Neuronal stem cell (in vitro differentiated cells): ENCODE results near the gene WFS1.

Source experiments
- DNase-seq: peaks from one replicate; pipeline ENCODE4 v3.0.0-alpha.2; 2013; ENCODE audit warnings: low spot score
- H2AFZ ChIP-seq: one replicate; pipeline ENCODE4 v1.6.1; 2013; ENCODE audit warnings: mild to moderate bottlenecking, low read length, inconsistent platforms
- H2AK5ac ChIP-seq: 2 replicates; pipeline ENCODE4 v1.6.1; 2013; ENCODE audit warnings: low read depth, mild to moderate bottlenecking, inconsistent platforms, low read length, moderate library complexity, mixed read lengths
- H2BK120ac ChIP-seq: 2 replicates; pipeline ENCODE4 v1.6.1; 2013; ENCODE audit warnings: low read depth, mild to moderate bottlenecking, inconsistent platforms, low read length, moderate library complexity, mixed read lengths
- H2BK12ac ChIP-seq: one replicate; pipeline ENCODE4 v1.6.1; 2013; ENCODE audit warnings: low read length, inconsistent platforms
- H2BK15ac ChIP-seq: 2 replicates; pipeline ENCODE4 v1.6.1; 2013; ENCODE audit warnings: mild to moderate bottlenecking, low read length, inconsistent platforms, mixed read lengths
- H2BK5ac ChIP-seq: one replicate; pipeline ENCODE4 v1.6.1; 2013; ENCODE audit warnings: inconsistent platforms, mild to moderate bottlenecking, low read length, moderate library complexity
- H3K14ac ChIP-seq: one replicate; pipeline ENCODE4 v1.6.1; 2013; ENCODE audit warnings: low read length, inconsistent platforms
- H3K18ac ChIP-seq: 2 replicates; pipeline ENCODE4 v1.6.1; 2013; ENCODE audit warnings: low read length, inconsistent platforms
- H3K23ac ChIP-seq: 2 replicates; pipeline ENCODE4 v1.6.1; 2013; ENCODE audit warnings: low read depth, mild to moderate bottlenecking, mixed read lengths, low read length, inconsistent platforms; ENCODE audit not compliant: poor library complexity
- H3K27ac ChIP-seq: replicated peaks from 3 replicates; pipeline ENCODE4 v1.5.1; 2013; ENCODE audit warnings: low read length, inconsistent platforms
- H3K27me3 ChIP-seq, 3 experiments: 2 replicates each; pipeline ENCODE4 v1.6.1; 2013; ENCODE audit warnings: low read length in 3 of 3, mild to moderate bottlenecking in 2 of 3, inconsistent platforms in 1 of 3, low read depth in 1 of 3, mixed read lengths in 1 of 3, moderate library complexity in 1 of 3; ENCODE audit not compliant: control insufficient read depth in 3 of 3, insufficient read depth in 3 of 3
- H3K36me3 ChIP-seq, 2 donors: replicated peaks in 1 of 2; 2 replicates each; pipeline ENCODE4 v1.6.1; 2013; ENCODE audit warnings: low read length in 2 of 2; ENCODE audit not compliant: control insufficient read depth in 2 of 2, insufficient read depth in 2 of 2
- H3K4ac ChIP-seq: 2 replicates; pipeline ENCODE4 v1.6.1; 2013; ENCODE audit warnings: inconsistent platforms, mild to moderate bottlenecking, low read length, moderate library complexity
- H3K4me1 ChIP-seq, 2 donors: 1 replicate in 1 of 2; 2 replicates in 1 of 2; pipeline ENCODE4 v1.6.1; 2013; ENCODE audit warnings: low read length in 2 of 2, low read depth in 1 of 2; ENCODE audit not compliant: control insufficient read depth in 2 of 2, insufficient read depth in 1 of 2
- H3K4me2 ChIP-seq: one replicate; pipeline ENCODE4 v1.6.1; 2013; ENCODE audit warnings: mild to moderate bottlenecking, low read length, inconsistent platforms; ENCODE audit not compliant: insufficient read depth, poor library complexity, severe bottlenecking
- H3K4me3 ChIP-seq, 2 donors: 2 replicates each; pipeline ENCODE4 v1.5.1; 2013; ENCODE audit warnings: low read length in 2 of 2, mild to moderate bottlenecking in 2 of 2, inconsistent platforms in 1 of 2, moderate library complexity in 1 of 2
- H3K79me1 ChIP-seq: one replicate; pipeline ENCODE4 v1.6.1; 2013; ENCODE audit warnings: low read depth, mild to moderate bottlenecking, inconsistent platforms, low read length, moderate library complexity
- H3K9ac ChIP-seq: one replicate; pipeline ENCODE4 v1.6.1; 2013; ENCODE audit warnings: mild to moderate bottlenecking, low read depth, low read length, inconsistent platforms; ENCODE audit not compliant: poor library complexity
- H3K9me3 ChIP-seq, 2 donors: replicated peaks in 1 of 2; 2 replicates each; pipeline versions ENCODE3 to v1.6.1; 2013; ENCODE audit warnings: low read length in 2 of 2, mild to moderate bottlenecking in 2 of 2, inconsistent platforms in 1 of 2, low read depth in 1 of 2, mixed read lengths in 1 of 2, moderate library complexity in 1 of 2; ENCODE audit not compliant: control insufficient read depth in 2 of 2, insufficient read depth in 1 of 2
- H4K8ac ChIP-seq: one replicate; pipeline ENCODE4 v1.6.1; 2013; ENCODE audit warnings: low read depth, mild to moderate bottlenecking, inconsistent platforms, low read length, moderate library complexity
- H4K91ac ChIP-seq: one replicate; pipeline ENCODE4 v1.6.1; 2013; ENCODE audit warnings: low read length, low read depth, mild to moderate bottlenecking, inconsistent platforms; ENCODE audit not compliant: poor library complexity
- WGBS, 2 donors: extraction: QIAGEN DNeasy Blood & Tissue Kit; methylation state at CpG; one replicate each; pipeline ENCODE4 v1.1.7; 2013; ENCODE audit warnings: missing lambda C conversion rate in 2 of 2, mixed read lengths in 1 of 2; ENCODE audit not compliant: insufficient read length in 2 of 2, insufficient replicate concordance in 1 of 2; ENCODE audit errors: extremely low coverage in 2 of 2; 5-methylcytosine and 5-hydroxymethylcytosine counted together

Gene WFS1

GRCh38 chr4:6332042-6332668 is 62.5 kb downstream of the WFS1 start:
- H3K36me3 ChIP-seq = no peaks in the 10 kb centered on the region
- no peak overlapping the region for H2BK120ac ChIP-seq
- H3K23ac ChIP-seq = peak overlapping the region; percentile 10
- peak; percentile 57 for DNase-seq
- H3K27ac ChIP-seq = no peak overlapping the region
- H3K4ac ChIP-seq = no peak overlapping the region
- H2AFZ ChIP-seq = no peak overlapping the region
- peaks cover 3 to 6% of the 10 kb centered on the region in 2 donors for H3K9me3 ChIP-seq
- no peak overlapping the region for H3K4me2 ChIP-seq
- no CpG with 5 or more reads among the region's 18 CpGs for WGBS, 2 donors
- no peak overlapping the region for H2BK15ac ChIP-seq
- no peak overlapping the region for H3K4me3 ChIP-seq
- H2BK5ac ChIP-seq = no peak overlapping the region
- no peak overlapping the region for H4K91ac ChIP-seq
- no peak overlapping the region for H2AK5ac ChIP-seq
- no peaks in the 10 kb centered on the region for H3K79me1 ChIP-seq
- H2BK12ac ChIP-seq = no peak overlapping the region
- H3K18ac ChIP-seq = no peak overlapping the region
- no peaks in the 10 kb centered on the region for H3K4me1 ChIP-seq
- peak overlapping the region; percentile 22 for H3K9ac ChIP-seq
- peaks cover 0 to 16% (median 0%) of the 10 kb centered on the region in 3 experiments for H3K27me3 ChIP-seq
- H4K8ac ChIP-seq = no peak overlapping the region
- no peak overlapping the region for H3K14ac ChIP-seq

GRCh38 chr4:6332669-6333050 is 63.0 kb downstream of the WFS1 start:
- H2AK5ac ChIP-seq = no peak overlapping the region
- peaks cover 0 to 1% of the 10 kb centered on the region in 2 donors for H3K4me1 ChIP-seq
- H3K36me3 ChIP-seq = no peaks in the 10 kb centered on the region
- no peak overlapping the region for H3K27ac ChIP-seq
- no peak overlapping the region for H3K4me3 ChIP-seq
- no peak overlapping the region for H2BK15ac ChIP-seq
- peaks cover 3 to 6% of the 10 kb centered on the region in 2 donors for H3K9me3 ChIP-seq
- H4K8ac ChIP-seq = no peak overlapping the region
- H4K91ac ChIP-seq = no peak overlapping the region
- no peak for DNase-seq
- no peak overlapping the region for H2BK12ac ChIP-seq
- H3K18ac ChIP-seq = no peak overlapping the region
- no peak overlapping the region for H3K14ac ChIP-seq
- no CpG with 5 or more reads among the region's 6 CpGs for WGBS, 2 donors
- H2BK5ac ChIP-seq = no peak overlapping the region
- no peak overlapping the region for H3K9ac ChIP-seq
- H3K23ac ChIP-seq = peak overlapping the region; percentile 10
- no peaks in the 10 kb centered on the region for H3K79me1 ChIP-seq
- no peak overlapping the region for H3K4ac ChIP-seq
- no peak overlapping the region for H2BK120ac ChIP-seq
- H2AFZ ChIP-seq = no peak overlapping the region
- no peak overlapping the region for H3K4me2 ChIP-seq
- H3K27me3 ChIP-seq = peaks cover 0 to 15% (median 0%) of the 10 kb centered on the region in 3 experiments

- H3K4ac ChIP-seq = no peak overlapping the region
- no peak for DNase-seq
- peaks cover 3 to 6% of the 10 kb centered on the region in 2 donors for H3K9me3 ChIP-seq
- H3K4me1 ChIP-seq = peaks cover 0 to 1% of the 10 kb centered on the region in 2 donors
- no peak overlapping the region for H3K4me3 ChIP-seq
- H3K18ac ChIP-seq = no peak overlapping the region
- peaks cover 0 to 15% (median 0%) of the 10 kb centered on the region in 3 experiments for H3K27me3 ChIP-seq
- no peak overlapping the region for H2BK120ac ChIP-seq
- H2BK5ac ChIP-seq = no peak overlapping the region
- no peak overlapping the region for H3K27ac ChIP-seq
- H3K79me1 ChIP-seq = no peaks in the 10 kb centered on the region
- peak overlapping the region; percentile 20 for H2BK15ac ChIP-seq
- no peak overlapping the region for H4K8ac ChIP-seq
- no CpG with 5 or more reads among the region's 19 CpGs for WGBS, 2 donors
- H2AK5ac ChIP-seq = no peak overlapping the region
- H3K4me2 ChIP-seq = no peak overlapping the region
- no peaks in the 10 kb centered on the region for H3K36me3 ChIP-seq
- no peak overlapping the region for H4K91ac ChIP-seq
- no peak overlapping the region for H2BK12ac ChIP-seq
- no peak overlapping the region for H2AFZ ChIP-seq
- no peak overlapping the region for H3K9ac ChIP-seq
- no peak overlapping the region for H3K23ac ChIP-seq
- no peak overlapping the region for H3K14ac ChIP-seq
Measured at GRCh38 chr4:6333301-6334202, 63.9 kb downstream of the WFS1 start.

GRCh38 chr4:6334203-6334887 is 64.7 kb downstream of the WFS1 start:
- no peak overlapping the region for H3K9ac ChIP-seq
- H4K8ac ChIP-seq = no peak overlapping the region
- H3K27me3 ChIP-seq = peaks cover 0 to 17% (median 0%) of the 10 kb centered on the region in 3 experiments
- no peak overlapping the region for H3K14ac ChIP-seq
- no peak overlapping the region for H2BK5ac ChIP-seq
- H2BK15ac ChIP-seq = no peak overlapping the region
- H3K18ac ChIP-seq = no peak overlapping the region
- H2AK5ac ChIP-seq = no peak overlapping the region
- H3K9me3 ChIP-seq = peaks cover 3 to 6% of the 10 kb centered on the region in 2 donors
- H4K91ac ChIP-seq = no peak overlapping the region
- H3K4ac ChIP-seq = no peak overlapping the region
- H3K27ac ChIP-seq = no peak overlapping the region
- H3K36me3 ChIP-seq = no peaks in the 10 kb centered on the region
- no CpG with 5 or more reads among the region's 5 CpGs for WGBS, 2 donors
- no peak overlapping the region for H2BK120ac ChIP-seq
- no peak overlapping the region for H3K4me3 ChIP-seq
- H3K4me2 ChIP-seq = no peak overlapping the region
- DNase-seq = no peak
- H3K79me1 ChIP-seq = no peaks in the 10 kb centered on the region
- H3K4me1 ChIP-seq = peaks cover 0 to 2% of the 10 kb centered on the region in 2 donors
- H3K23ac ChIP-seq = no peak overlapping the region
- H2AFZ ChIP-seq = no peak overlapping the region
- H2BK12ac ChIP-seq = no peak overlapping the region
